Measurements from ENCODE around the gene SLC12A8. TPM values are rescaled to one million over a fixed set of nuclear protein-coding genes. Genes with fewer than 3 reads are reported as not detected.

Gene SLC12A8
- total RNA-seq, 1 experiment from 2014 or later = 9.7 TPM

DNA sequence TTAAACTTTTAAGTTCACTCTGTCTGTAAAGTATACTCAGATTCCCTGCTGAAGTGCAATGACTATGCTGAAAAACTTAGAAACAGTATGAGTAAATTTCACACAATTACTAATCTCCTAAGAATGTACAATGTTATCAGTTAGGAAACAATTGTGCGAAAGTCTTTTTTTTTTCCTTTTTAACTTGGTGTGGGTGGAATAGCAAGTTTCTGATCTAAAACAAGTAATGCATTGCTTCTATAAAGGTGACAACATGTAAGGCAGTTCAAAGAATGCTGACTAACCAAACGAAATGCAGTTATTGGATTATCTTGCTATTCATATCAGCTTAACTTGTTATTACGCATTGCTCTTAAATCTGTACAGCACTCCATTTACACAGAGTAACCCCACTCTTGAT lies 19.3 kb upstream of the SLC12A8 start:
- Histone ChIP-seq H3K4me3 (ENCODE audit: insufficient read depth, low read depth, low read length) (no peak overlapping the region), H3K36me3 (replicated peaks; ENCODE audit: control insufficient read depth, insufficient read depth, low read length) (peaks cover 3% of the 10 kb centered on the region; the same call in 1 of the 2 replicates), H3K27me3 (ENCODE audit: control insufficient read depth, insufficient read depth, low read length) (no peaks in the 10 kb centered on the region)
- no peak for DNase-seq

DNA sequence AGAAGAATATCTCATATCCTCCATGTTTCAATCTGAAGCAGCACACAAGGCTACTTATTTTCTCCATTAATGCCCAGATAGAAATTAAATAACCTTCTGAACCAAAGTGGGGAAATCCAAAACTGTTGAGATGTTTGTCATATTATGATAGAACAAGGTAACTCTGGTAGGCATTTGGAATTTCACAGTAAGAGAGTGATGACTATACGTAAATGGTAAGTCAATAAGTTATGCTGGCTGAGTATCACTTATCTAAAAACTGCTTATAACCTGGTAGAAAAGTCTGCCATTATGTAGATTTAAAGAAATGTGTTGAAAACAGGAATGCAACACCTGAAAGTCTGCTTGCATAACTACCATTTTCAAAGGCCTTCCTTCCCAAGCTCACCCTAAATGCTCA lies 17.2 kb upstream of the SLC12A8 start:
- Histone ChIP-seq H3K27me3 (ENCODE audit: control insufficient read depth, insufficient read depth, low read length) (no peaks in the 10 kb centered on the region), H3K36me3 (replicated peaks; ENCODE audit: control insufficient read depth, insufficient read depth, low read length) (peaks cover 3% of the 10 kb centered on the region; the same call in 1 of the 2 replicates), H3K4me3 (ENCODE audit: insufficient read depth, low read depth, low read length) (no peak overlapping the region)
- no peak for DNase-seq

DNA sequence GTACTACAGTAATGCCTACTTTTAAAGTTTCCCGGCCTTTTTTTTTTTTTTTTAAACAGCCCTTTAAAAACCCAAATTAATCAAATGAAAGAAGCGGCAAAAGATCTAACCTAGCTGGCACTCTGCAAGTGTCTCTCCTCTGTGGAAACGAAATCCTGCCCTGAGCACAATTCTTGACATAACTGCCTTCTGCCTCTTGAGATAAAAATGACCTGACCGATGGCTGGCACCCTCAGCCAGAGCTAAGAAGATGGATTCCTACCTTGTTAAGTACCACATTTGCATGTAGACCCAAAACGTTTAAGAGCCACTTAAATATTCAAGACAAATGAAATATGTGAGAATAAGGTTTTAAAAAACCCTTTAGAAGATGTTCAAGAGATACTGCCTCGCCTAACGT lies 16.6 kb upstream of the SLC12A8 start:
- DNase-seq = no peak
- Histone ChIP-seq H3K27me3 (ENCODE audit: control insufficient read depth, insufficient read depth, low read length) (no peaks in the 10 kb centered on the region), H3K4me3 (ENCODE audit: insufficient read depth, low read depth, low read length) (no peak overlapping the region), H3K36me3 (replicated peaks; ENCODE audit: control insufficient read depth, insufficient read depth, low read length) (peaks cover 3% of the 10 kb centered on the region; the same call in 1 of the 2 replicates)

GRCh38 chr3:125221831-125222230 lies 9.3 kb upstream of the SLC12A8 start:
- DNase-seq = no peak
- H3K4me3 ChIP-seq (ENCODE audit: insufficient read depth, low read depth, low read length) = no peak overlapping the region
- H3K27me3 ChIP-seq (ENCODE audit: control insufficient read depth, insufficient read depth, low read length) = no peaks in the 10 kb centered on the region
- H3K36me3 ChIP-seq (replicated peaks; ENCODE audit: control insufficient read depth, insufficient read depth, low read length) = no peaks in the 10 kb centered on the region

DNA sequence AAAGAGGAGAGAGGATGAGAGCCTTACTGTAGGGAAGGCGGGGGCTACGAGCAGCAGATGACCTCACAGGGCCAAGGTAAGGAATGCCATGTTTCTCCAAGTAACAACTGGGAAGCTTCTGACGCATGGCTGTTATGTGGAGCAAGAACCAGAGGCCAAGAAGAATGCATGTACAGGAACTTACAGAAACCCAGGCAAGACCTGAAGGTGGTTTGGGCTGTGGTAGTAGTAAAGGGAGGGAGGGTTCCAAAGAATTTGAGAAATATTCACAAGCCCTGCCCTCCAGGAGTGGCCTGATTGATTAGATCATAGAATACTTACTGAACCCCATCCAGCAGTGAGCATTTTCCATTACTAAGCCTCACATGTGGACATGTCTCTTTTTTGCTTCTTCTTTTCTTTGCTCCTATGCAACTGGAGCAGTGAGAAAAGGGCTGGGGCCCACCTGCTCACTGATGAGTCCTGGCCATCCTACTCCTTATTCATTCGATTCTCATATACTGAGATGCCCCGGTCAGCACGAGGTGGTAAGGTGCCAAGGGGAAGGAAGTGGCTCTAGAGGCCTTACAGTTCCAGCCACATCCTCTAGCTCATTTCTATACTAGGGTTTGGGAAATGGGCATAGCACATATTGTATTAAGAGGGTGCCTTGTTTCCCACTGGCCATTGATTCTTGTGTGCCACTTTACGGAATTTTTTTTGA lies 8.3 kb upstream of the SLC12A8 start:
- Histone ChIP-seq H3K4me3 (ENCODE audit: insufficient read depth, low read depth, low read length) (no peak overlapping the region), H3K27me3 (ENCODE audit: control insufficient read depth, insufficient read depth, low read length) (no peaks in the 10 kb centered on the region), H3K36me3 (replicated peaks; ENCODE audit: control insufficient read depth, insufficient read depth, low read length) (no peaks in the 10 kb centered on the region)
- DNase-seq = no peak

DNA sequence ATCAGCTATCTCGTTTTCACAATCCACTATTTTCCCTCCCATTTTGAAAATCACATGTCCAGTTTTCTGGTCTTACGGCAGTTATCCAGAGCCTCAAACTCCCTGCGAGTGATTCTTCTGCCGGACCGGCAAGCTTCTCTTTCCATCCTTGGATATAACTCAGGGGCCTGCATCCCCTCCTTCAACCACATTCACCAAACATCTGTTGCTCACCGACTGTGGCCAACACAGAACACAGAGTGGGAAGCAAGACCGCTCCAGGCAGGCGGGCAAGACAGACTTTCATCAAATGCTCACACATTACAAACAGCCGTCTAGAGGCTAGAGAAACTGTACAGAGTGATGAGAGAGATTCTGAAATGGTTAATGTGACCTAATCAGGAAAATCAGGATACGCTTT lies 7.6 kb upstream of the SLC12A8 start:
- H3K27me3 ChIP-seq (ENCODE audit: control insufficient read depth, insufficient read depth, low read length) = no peaks in the 10 kb centered on the region
- no peak overlapping the region for H3K4me3 ChIP-seq (ENCODE audit: insufficient read depth, low read depth, low read length)
- no peak for DNase-seq
- no peaks in the 10 kb centered on the region for H3K36me3 ChIP-seq (replicated peaks; ENCODE audit: control insufficient read depth, insufficient read depth, low read length)

GRCh38 chr3:125219261-125219701 lies 6.7 kb upstream of the SLC12A8 start:
- DNase-seq = no peak
- Histone ChIP-seq H3K27me3 (ENCODE audit: control insufficient read depth, insufficient read depth, low read length) (no peaks in the 10 kb centered on the region), H3K4me3 (ENCODE audit: insufficient read depth, low read depth, low read length) (no peak overlapping the region), H3K36me3 (replicated peaks; ENCODE audit: control insufficient read depth, insufficient read depth, low read length) (no peaks in the 10 kb centered on the region)

DNA sequence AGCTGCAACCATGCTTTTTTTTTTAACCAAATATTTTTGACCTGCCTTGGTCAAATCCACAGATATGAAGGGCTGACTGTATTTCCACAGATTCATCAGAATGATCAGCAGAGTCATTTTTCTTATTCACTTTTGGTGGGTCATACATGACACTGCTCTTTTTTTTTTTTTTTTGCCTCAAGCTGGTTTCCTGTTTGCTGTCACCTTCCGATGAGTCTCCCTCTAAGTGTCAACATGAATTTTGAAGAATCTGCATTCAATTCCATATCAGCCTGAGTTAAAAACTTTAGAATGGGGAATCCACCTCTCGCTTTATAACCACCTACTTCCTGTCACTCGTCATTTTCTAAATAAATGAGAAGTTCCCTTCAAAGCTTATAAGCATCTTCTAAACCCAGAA lies 2.2 kb upstream of the SLC12A8 start:
- DNase-seq = no peak
- Histone ChIP-seq H3K4me3 (ENCODE audit: insufficient read depth, low read depth, low read length) (no peak overlapping the region), H3K36me3 (replicated peaks; ENCODE audit: control insufficient read depth, insufficient read depth, low read length) (no peaks in the 10 kb centered on the region; the same call in 1 of the 2 replicates), H3K27me3 (ENCODE audit: control insufficient read depth, insufficient read depth, low read length) (peaks cover 13% of the 10 kb centered on the region)

DNA sequence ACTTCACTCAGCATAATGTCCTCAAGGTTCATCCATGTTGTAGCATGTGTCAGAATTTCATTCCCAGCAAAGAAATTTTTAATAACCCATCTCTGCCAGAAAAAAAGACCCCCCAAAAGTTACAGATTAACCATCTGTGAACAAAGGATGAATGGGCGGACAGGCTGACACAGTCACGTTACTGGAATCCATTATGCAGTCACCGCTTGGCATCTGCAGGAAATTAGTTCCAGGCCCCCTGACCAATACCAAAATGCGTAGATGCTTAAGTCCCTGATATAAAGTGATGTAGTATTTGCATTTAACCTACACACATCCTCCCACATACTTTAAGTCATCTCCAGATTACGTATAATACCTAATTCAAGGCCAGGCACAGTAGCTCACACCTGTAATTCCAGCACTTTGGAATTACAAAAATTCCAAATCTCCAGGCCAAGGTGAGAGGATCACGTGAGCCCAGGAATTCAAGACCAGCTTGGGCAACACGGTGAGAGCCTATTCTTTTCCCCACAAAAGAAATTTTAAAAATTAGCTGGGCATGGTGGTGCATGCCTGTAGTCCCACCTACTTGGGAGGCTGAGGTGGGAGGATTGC lies 1.5 kb upstream of the SLC12A8 start:
- no peak for DNase-seq
- Histone ChIP-seq H3K4me3 (ENCODE audit: insufficient read depth, low read depth, low read length) (no peak overlapping the region), H3K36me3 (replicated peaks; ENCODE audit: control insufficient read depth, insufficient read depth, low read length) (no peaks in the 10 kb centered on the region; the same call in 1 of the 2 replicates), H3K27me3 (ENCODE audit: control insufficient read depth, insufficient read depth, low read length) (peaks cover 13% of the 10 kb centered on the region)

- DNase-seq = no peak
- Histone ChIP-seq H3K36me3 (replicated peaks; ENCODE audit: control insufficient read depth, insufficient read depth, low read length) (no peaks in the 10 kb centered on the region; the same call in none of the 2 replicates), H3K4me3 (ENCODE audit: insufficient read depth, low read depth, low read length) (peak overlapping the region; percentile 57; the same call in 1 of the 2 replicates), H3K27me3 (ENCODE audit: control insufficient read depth, insufficient read depth, low read length) (peaks cover 13% of the 10 kb centered on the region)
These were observed 812 bp upstream of the SLC12A8 start for GRCh38 chr3:125213364-125213755.

DNA sequence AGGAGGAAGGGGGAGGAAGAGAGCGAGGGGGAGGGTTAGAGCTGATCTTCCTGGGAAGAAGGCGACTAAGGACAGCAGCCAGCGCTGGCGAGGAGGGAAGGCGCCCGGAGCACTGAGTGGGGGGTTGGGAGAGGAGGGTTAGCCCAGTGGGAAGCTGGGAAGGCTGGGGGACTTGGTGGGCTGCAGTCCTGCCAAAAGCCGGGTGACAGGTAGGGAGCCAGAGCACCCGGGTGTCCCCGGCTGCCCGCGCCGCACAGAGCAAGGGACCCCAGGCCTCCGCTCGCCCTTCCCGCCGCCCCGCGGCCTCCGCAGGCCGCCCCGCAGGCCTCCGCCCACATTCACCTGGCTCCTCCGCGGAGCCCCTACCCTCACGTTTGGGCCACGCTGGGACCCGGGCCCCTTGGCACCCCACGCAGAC lies 448 bp downstream of the SLC12A8 start:
- Histone ChIP-seq H3K27me3 (ENCODE audit: control insufficient read depth, insufficient read depth, low read length) (peaks cover 13% of the 10 kb centered on the region), H3K4me3 (ENCODE audit: insufficient read depth, low read depth, low read length) (peak overlapping the region; percentile 57), H3K36me3 (replicated peaks; ENCODE audit: control insufficient read depth, insufficient read depth, low read length) (no peaks in the 10 kb centered on the region; the same call in none of the 2 replicates)
- DNase-seq = peak; percentile 80

- DNase-seq = no peak
- Histone ChIP-seq H3K27me3 (ENCODE audit: control insufficient read depth, insufficient read depth, low read length) (peaks cover 13% of the 10 kb centered on the region), H3K4me3 (ENCODE audit: insufficient read depth, low read depth, low read length) (peak overlapping the region; percentile 57), H3K36me3 (replicated peaks; ENCODE audit: control insufficient read depth, insufficient read depth, low read length) (no peaks in the 10 kb centered on the region; the same call in none of the 2 replicates)
These were observed 941 bp downstream of the SLC12A8 start for GRCh38 chr3:125211523-125212090.

- peaks cover 8% of the 10 kb centered on the region for H3K27me3 ChIP-seq (ENCODE audit: control insufficient read depth, insufficient read depth, low read length)
- H3K36me3 ChIP-seq (replicated peaks; ENCODE audit: control insufficient read depth, insufficient read depth, low read length) = no peaks in the 10 kb centered on the region; the same call in none of the 2 replicates
- H3K4me3 ChIP-seq (ENCODE audit: insufficient read depth, low read depth, low read length) = no peak overlapping the region
- DNase-seq = no peak
These were observed 4.5 kb downstream of the SLC12A8 start for GRCh38 chr3:125207949-125208568.

DNA sequence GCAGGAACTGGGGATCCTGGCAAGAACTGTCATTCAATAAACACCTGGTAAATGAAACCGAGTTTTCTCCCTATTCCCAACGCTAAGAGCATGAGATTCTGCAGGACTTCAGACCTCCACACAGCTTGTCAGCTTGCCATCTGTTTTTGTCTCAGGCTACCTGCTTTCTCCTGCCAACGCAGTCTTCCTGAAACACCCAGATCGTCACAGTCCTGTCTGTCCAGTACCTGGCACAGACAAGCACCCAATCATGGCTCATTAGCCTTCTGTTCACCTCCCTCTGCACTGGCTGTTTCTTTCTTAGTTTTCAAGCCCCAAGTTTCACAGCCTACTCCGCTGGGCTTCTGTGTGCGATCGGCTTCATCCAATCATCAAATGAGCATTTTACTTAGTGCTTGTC lies 5.0 kb downstream of the SLC12A8 start:
- no peaks in the 10 kb centered on the region; the same call in none of the 2 replicates for H3K36me3 ChIP-seq (replicated peaks; ENCODE audit: control insufficient read depth, insufficient read depth, low read length)
- DNase-seq = no peak
- H3K27me3 ChIP-seq (ENCODE audit: control insufficient read depth, insufficient read depth, low read length) = peaks cover 4% of the 10 kb centered on the region; the same call in 1 of the 2 replicates
- no peak overlapping the region for H3K4me3 ChIP-seq (ENCODE audit: insufficient read depth, low read depth, low read length)

All from H7 (cell line).